ENCODE data around the gene ILDR1.

ILDR1 gene

DNA sequence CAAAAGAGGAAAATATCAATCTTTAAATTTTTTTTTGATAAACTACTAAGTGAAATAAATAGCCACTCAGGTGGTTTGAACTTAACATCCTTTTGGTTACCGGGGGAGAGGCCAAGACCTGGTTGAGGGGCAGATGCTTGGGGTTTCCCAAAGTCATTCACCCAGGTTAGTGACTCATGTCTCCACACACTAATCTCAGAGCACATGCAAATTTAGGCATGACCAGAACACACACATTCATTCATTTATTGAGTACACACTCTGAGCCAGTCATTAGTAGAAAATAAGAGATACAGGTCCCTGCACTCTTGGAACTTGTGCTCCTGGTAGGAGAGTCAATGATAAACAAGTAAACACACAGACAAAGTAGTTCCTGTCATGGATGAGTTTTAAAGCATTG lies 7.3 kb downstream of the ILDR1 start:
- no peak for DNase-seq (ENCODE audit: low read depth)

DNA sequence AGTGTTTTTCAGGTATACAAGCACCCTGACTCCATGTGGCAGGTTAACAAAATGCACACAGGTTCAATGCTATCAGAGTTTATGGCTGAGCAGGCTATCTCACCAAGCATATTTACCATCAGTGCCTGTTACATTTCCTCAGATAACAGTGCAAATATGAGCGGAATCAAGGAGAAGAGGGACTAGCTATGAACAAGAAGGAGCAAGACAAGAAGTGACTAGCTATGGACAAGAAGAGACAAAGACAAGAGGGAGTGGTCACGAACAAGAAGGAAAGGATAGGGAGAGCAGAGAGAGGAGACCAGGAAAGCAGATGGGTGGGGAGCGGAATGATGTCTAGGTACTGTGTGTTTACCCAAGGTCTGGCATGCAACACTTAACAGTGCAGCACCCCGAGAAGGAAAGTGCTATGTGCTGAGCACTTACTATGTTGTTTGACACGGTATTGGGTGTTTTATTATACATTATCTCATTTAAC lies 8.6 kb downstream of the ILDR1 start:
- no peak for DNase-seq (ENCODE audit: low read depth)

DNA sequence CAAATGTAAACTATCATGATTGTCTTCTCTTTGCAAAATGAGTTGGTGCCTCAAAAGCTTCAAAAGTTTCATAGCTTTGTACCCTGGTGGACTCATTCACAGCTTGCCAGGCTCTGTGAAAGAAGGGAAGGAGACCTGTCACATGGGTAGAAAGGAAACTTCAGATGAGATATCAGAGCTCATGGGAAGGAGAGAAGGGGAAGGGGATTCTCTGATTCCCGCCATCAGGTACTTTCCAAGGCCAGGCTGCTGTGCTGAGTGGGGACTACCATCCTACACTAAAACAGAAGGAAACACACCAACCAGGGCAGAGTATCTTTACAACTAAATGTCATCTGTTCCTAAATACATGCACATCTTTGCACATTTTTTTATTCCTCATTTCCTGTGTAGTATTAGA lies 9.2 kb downstream of the ILDR1 start:
- DNase-seq (ENCODE audit: low read depth) = no peak

DNA sequence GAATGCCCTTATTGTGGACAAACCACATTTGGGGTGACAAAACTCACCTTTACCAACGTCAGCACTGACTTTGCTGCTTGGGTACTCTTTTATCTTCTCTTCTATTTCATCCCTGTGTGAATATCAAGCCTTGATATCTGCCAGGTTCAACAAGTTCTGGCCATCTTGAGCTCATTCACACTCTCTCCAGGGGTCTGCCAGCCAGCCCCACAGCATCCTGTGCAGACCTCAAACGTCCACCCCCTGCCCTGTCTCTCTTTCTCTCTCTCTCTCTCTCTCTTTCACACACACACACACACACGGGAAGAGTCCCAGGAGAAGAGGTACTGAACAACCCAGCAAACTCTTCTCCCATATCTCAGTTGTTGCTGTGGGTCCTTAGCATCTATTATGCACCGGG lies 10.7 kb downstream of the ILDR1 start:
- DNase-seq (ENCODE audit: low read depth) = no peak

- DNase-seq (ENCODE audit: low read depth) = no peak
Measured at GRCh38 chr3:122010506-122010905, 11.5 kb downstream of the ILDR1 start.

GRCh38 chr3:122008166-122008565 lies 13.9 kb downstream of the ILDR1 start:
- DNase-seq (ENCODE audit: low read depth) = no peak

DNA sequence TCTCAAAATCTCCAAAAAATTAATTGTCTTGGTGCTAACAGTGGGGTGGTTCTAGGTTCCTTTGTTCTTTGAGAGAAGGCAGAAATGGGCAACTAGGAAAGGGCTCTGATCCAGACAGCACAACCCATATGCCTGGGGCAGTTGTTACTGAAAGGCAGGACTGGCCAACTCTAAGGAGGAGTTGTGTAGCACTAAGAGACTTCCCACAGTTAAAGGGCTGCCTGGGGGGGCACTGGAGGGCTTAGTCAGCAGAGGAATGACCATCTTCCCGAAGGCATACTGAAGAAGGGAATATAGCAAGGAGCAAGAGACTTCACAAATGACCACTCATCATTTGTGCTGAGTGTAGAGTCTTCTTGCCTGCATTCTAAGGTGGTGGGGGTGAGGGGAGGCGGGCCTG lies 15.8 kb downstream of the ILDR1 start:
- no peak for DNase-seq (ENCODE audit: low read depth)

DNA sequence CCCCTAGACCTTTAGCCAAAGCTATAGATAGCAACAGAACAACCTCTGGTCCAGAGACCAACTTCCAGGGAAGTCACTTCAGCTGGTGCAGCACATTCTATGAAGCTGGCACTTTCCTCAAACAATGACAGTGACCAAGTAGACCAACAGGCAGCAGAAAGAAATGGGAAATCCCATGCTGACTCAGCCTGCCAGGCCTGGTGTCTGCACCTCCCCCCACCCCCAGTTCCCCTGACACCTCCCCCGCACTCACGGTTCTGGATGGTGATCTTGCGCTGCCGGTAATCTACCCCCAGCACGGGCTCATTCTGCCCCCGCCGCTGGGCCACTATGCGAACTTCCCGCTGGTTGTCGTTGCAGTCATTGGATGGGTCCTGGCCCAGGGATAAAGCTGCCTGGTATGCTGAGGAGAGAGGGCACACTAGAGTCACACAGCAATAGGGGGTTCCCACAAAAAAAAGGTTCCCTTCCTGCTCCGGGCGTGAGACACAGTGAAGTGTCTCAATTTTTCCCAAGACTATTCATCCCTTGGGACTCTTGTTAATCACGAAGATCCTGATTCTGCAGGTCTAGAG lies 17.0 kb downstream of the ILDR1 start:
- DNase-seq (ENCODE audit: low read depth) = no peak

DNA sequence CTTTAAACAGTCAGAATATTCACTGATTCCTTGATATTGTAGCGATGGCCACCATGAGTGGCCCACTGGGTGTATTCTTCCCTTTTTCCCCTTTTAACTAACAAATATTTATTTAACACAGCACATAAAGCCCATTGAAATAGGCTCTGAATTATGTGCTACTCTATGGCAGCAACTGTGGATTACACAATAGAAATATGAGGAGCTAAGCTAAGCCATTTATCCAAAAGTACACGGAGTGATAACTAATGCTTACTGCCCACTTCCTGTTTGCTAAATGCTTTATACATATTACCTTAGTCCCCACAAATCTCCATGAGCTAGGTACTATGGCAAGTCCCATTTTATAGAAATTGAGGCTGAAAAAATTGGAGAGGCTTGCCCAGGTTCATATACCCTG lies 17.9 kb downstream of the ILDR1 start:
- no peak for DNase-seq (ENCODE audit: low read depth)

DNA sequence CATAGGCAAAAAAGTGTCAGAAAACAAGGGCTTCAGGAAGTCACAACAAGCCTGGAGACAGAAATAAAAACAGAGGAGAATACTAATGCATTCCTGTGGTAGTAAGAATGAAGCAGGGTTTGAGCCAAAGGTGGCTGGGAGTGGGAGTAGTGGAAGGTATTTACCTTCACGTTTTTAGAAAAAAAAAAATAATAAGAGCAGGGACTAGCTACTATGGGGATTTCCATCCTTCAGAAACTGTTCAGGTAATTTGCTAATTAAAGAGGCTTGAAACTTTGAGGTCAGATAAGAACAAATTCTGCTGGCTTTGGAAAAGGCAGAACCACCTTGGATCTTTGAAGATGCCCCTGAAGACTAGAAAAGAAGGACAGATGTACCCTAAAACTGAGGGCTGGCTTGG lies 18.4 kb downstream of the ILDR1 start:
- DNase-seq (ENCODE audit: low read depth) = no peak

DNA sequence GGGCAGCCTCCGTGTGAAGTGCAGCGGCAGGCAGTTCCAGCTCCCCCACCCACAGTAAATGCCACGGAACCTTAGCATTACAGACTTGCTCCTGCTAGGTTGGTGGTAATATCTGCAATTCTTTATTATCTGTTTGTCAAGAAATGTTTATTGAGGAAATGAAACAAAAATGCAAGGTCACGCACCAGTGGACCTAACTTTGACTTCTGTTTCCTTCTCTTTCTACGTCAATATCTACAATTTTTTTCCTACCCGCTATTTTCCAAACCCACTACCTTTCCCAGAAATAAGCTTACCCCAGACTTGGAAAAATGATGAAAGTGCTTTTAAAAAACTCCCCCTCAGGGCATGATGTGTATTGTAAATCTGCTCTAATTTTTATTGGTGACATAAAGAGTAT lies 18.9 kb downstream of the ILDR1 start:
- no peak for DNase-seq (ENCODE audit: low read depth)

- no peak for DNase-seq (ENCODE audit: low read depth)
Measured at GRCh38 chr3:122002611-122003010, 19.4 kb downstream of the ILDR1 start.

- DNase-seq (ENCODE audit: low read depth) = no peak
Measured at GRCh38 chr3:122001892-122002291, 20.2 kb downstream of the ILDR1 start.

DNA sequence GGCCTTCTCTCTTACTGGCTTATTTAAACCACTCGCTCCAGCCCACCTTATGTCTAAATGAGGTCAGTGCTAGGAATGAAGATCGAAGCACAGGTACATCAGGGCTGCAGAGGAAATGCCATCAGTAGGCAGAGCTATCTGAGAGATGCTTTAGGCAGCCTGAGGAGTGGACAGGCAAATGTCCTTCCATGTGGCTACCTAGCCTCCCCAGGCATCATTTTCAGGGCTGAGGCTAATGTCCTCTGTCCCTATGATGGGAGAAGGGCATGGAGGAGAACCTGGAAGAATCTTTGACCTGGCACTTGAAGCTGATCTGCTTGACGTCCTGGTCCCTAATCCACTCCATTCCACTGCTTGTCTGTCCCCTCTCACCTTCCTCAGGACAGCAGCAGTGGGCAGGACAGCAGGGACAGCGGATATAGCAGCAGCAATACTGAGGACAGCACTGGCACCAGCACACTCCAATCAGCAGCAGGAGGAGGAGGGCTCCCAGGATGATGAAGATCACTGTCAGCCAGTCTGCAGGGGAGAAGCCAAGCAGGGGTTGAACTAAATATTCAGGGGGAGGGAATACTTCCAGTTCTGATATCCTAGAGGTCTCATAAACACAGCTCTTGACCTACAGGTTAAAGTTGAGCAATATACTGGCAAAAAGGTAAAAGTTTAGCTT lies 21.0 kb downstream of the ILDR1 start:
- no peak for DNase-seq (ENCODE audit: low read depth)

DNA sequence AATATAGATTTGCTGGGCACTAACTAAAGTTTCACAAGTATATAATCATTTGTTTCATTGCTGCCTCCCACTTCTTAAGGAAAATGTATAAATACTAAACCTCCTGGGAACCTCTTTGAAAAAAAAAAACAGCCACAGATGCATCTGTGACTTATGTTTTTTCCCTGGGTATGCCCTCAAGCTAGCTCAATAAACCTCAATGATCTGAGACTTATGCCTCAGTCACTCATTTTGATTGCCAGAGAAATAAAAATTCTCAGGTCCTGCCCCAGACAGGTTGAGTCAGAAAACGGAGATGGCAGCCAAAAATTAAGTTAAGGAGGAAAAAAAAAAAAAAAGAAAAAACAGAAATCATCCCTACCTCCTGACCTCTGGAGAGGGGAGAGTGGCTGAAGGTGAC lies 22.1 kb downstream of the ILDR1 start:
- DNase-seq (ENCODE audit: low read depth) = no peak

DNA sequence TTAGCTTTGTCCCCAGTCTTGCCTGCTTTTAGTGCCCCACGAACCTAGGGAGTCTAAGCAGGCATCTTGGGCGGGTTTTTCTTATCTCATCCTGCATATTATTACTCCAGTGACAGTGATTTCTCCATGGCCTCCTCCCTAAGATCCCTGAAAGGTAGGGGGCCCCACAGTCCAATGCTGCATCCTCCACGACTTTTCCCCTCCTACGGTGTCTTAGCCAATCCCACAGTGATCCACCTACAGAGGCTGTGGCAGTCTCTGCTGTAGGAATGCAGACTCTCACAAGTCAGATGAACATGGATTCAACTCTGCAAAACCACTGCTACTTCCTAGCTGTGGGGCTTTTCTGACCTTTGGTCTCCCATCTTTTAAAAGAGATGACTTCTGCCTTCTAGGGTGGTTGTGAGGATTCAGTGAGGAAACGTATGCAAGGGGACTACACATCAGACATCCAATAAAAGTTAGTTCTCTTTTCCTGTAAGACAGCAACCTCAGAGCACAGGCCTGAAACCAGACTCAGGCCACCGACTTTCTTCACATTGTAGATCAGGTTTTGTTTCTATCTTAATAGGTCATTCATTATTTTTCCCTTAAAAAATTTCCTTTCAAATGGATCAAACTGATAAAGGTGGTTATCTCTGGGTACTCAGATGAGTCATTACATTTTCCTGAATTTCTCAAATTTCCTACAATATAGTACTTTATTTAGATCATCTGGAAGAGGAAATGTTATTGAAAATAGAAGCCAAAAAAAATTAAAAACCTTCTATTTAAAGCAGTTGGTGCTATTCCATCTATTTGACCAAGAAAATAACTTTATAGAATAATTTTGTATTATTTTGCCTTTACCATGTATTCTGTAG lies 23.2 kb downstream of the ILDR1 start:
- DNase-seq (ENCODE audit: low read depth) = no peak

DNA sequence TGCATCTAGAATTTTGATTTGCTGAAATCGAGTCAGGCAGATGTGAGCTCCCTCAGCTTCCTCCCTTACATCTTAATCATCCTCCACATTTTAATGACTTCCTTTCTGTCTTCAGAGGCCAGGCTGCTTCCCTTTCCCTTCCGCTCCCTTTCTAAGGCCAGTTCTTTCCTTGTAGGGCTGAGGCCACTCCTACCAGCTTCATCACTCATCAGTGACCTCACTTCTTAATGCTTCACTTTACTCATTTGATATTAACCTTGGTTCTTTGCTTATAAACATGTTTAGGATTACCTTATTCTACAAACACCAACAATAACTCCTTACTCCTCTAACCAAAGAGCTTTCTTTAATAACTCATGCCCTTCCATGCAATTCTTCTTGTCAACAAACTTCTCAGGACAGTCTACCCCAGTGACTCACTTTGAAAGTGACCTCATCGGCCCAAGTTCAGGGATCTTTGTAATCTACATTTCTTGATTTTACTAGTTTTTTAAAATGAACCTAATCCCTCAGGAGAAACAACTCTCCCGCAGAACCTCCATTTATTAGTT lies 23.9 kb downstream of the ILDR1 start:
- no peak for DNase-seq (ENCODE audit: low read depth)

DNA sequence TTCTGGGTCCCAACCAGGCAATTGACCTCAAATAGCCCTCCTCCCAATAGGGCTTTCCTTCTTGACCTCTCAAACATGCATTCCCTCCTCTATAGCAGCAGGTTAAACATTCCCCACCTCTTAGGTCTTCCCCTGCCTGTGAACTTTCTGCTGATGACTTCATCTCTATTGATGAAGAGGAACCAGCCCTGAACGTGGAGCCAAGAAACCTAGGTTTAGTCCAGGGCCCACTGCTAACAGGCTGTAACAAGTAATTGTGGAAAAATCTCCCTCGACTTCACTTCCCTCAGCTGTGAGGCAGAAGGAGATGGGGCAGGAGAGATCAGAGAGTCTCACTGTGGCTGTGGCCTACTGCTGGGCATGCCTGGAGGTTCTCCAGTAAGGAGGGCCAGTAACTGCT lies 24.7 kb downstream of the ILDR1 start:
- no peak for DNase-seq (ENCODE audit: low read depth)

DNA sequence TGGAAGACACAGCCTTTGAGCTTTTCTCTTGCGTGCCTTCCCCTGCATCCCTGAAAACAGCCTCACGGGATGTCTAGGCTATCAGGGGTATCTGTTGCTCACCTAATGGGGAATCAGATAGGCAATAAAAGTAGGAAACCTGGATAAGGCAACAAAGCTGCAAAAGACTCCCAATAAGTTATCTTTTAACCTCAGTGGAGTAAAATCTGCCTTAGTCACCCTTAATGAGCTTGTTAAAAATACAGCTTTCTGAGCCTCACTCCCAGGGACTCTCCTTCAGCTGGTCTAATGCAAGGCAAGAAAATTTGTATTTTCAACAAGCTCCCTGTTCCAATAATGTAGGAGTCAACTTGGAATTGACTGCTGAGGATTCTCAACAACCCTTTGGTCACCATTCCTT lies 25.6 kb downstream of the ILDR1 start:
- DNase-seq (ENCODE audit: low read depth) = no peak

GRCh38 chr3:121995161-121996137 lies 26.6 kb downstream of the ILDR1 start:
- DNase-seq (ENCODE audit: low read depth) = peak; percentile 36

- no peak for DNase-seq (ENCODE audit: low read depth)
Measured at GRCh38 chr3:121994551-121994950, 27.5 kb downstream of the ILDR1 start.
